Measurements from ENCODE around the gene CLPTM1.

- TF ChIP-seq, protein P1, sequence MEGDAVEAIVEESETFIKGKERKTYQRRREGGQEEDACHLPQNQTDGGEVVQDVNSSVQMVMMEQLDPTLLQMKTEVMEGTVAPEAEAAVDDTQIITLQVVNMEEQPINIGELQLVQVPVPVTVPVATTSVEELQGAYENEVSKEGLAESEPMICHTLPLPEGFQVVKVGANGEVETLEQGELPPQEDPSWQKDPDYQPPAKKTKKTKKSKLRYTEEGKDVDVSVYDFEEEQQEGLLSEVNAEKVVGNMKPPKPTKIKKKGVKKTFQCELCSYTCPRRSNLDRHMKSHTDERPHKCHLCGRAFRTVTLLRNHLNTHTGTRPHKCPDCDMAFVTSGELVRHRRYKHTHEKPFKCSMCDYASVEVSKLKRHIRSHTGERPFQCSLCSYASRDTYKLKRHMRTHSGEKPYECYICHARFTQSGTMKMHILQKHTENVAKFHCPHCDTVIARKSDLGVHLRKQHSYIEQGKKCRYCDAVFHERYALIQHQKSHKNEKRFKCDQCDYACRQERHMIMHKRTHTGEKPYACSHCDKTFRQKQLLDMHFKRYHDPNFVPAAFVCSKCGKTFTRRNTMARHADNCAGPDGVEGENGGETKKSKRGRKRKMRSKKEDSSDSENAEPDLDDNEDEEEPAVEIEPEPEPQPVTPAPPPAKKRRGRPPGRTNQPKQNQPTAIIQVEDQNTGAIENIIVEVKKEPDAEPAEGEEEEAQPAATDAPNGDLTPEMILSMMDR (IDR thresholded peaks at IDR 0.05; ENCODE audit: insufficient read depth, low read depth, low read length), result no peak
- TF ChIP-seq EZH2 (IDR thresholded peaks at IDR 0.05; ENCODE audit: insufficient read depth, low read length), result no peak
These were observed 592 bp downstream of the CLPTM1 start for GRCh38 chr19:44955505-44956439.
